Ascending aorta (tissue), 2 donors: Measurements from ENCODE around the gene LIN37. TPM values are rescaled to one million over a fixed set of nuclear protein-coding genes. Genes with fewer than 3 reads are reported as not detected.

Source experiments
- DNase-seq, 2 donors: peaks; one replicate each; pipeline ENCODE4 v3.0.0-alpha.2; 2019; ENCODE audit warnings: low spot score in 2 of 2
- H3K27ac ChIP-seq, 2 donors: fragments of 200-600 bp; sonication (generic); one replicate each; pipeline ENCODE4 v1.5.1; 2016 to 2017; ENCODE audit warnings: mild to moderate bottlenecking in 1 of 2
- H3K27me3 ChIP-seq: fragments of 200-600 bp; sonication (generic); one replicate; pipeline ENCODE4 v1.5.1; 2017
- H3K36me3 ChIP-seq, 2 donors: fragments of 200-600 bp; sonication (generic); one replicate each; pipeline ENCODE4 v1.5.1; 2016
- H3K4me1 ChIP-seq, 2 donors: fragments of 200-600 bp; sonication (generic); one replicate each; pipeline ENCODE4 v1.5.1; 2016 to 2017; ENCODE audit warnings: mild to moderate bottlenecking in 1 of 2
- H3K4me3 ChIP-seq, 2 donors: fragments of 200-600 bp; sonication (generic); one replicate each; pipeline ENCODE4 v1.5.1; 2016 to 2017; ENCODE audit warnings: mild to moderate bottlenecking in 1 of 2
- H3K9me3 ChIP-seq, 2 donors: fragments of 200-600 bp; sonication (generic); one replicate each; pipeline ENCODE4 v1.5.1; 2016
- CTCF ChIP-seq, 3 experiments: fragments of 200-600 bp in 2 of 3; fragments of 450-650 bp in 1 of 3; sonication (generic) in 2 of 3; IDR thresholded peaks; one replicate each; pipeline ENCODE4 v1.5.1; 2016 to 2019; ENCODE audit warnings: antibody characterized with exemption in 3 of 3, mild to moderate bottlenecking in 1 of 3, moderate library complexity in 1 of 3
- intact Hi-C: fragments of 100-400 bp; cut with DNase I; formaldehyde crosslinking; loops from one replicate; pipeline ENCODE4 v1.15.1; 2023
- total RNA-seq: library from RNA; depleted of rRNA; stranded (reverse); fragments of >200 nt; gene quantifications from one replicate; pipeline ENCODE4 v1.1.0, GENCODE V29; 2016

The LIN37 gene
- total RNA-seq, 1 donor from 2014 or later: 29.9 TPM

GRCh38 chr19:35789195-35789977, 41.0 kb downstream of the LIN37 start:
- Histone ChIP-seq H3K27ac (no peak overlapping the region), H3K36me3 (peaks cover 0 to 15% of the 10 kb centered on the region in 2 donors), H3K27me3 (no peaks in the 10 kb centered on the region), H3K4me3 (no peak overlapping the region), H3K9me3 (no peaks in the 10 kb centered on the region), H3K4me1 (no peaks in the 10 kb centered on the region)
- intact Hi-C loops: no loop called here
- DNase-seq: no peak
- no peak for TF ChIP-seq CTCF (IDR thresholded peaks at IDR 0.05)

GRCh38 chr19:35789978-35790944, 41.9 kb downstream of the LIN37 start:
- H3K9me3 ChIP-seq: no peaks in the 10 kb centered on the region
- H3K27me3 ChIP-seq: no peaks in the 10 kb centered on the region
- no peak overlapping the region for H3K27ac ChIP-seq
- no peak overlapping the region for H3K4me3 ChIP-seq
- intact Hi-C loops: no loop called here
- TF ChIP-seq CTCF (IDR thresholded peaks at IDR 0.05): no peak
- H3K36me3 ChIP-seq: peaks cover 0 to 8% of the 10 kb centered on the region in 2 donors
- DNase-seq: no peak
- H3K4me1 ChIP-seq: no peaks in the 10 kb centered on the region

GRCh38 chr19:35790981-35791813, 42.8 kb downstream of the LIN37 start:
- DNase-seq: peak in 1 of 2 donors; percentile 61
- H3K27me3 ChIP-seq: no peaks in the 10 kb centered on the region

GRCh38 chr19:35791814-35792279, 43.5 kb downstream of the LIN37 start:
- Histone ChIP-seq H3K27ac (no peak overlapping the region), H3K27me3 (no peaks in the 10 kb centered on the region), H3K9me3 (no peaks in the 10 kb centered on the region), H3K36me3 (peaks cover 0 to 5% of the 10 kb centered on the region in 2 donors), H3K4me1 (no peaks in the 10 kb centered on the region), H3K4me3 (no peak overlapping the region)
- no peak for TF ChIP-seq CTCF (IDR thresholded peaks at IDR 0.05)
- intact Hi-C loops: no loop called here
- no peak for DNase-seq

More at GRCh38 chr19:35790981-35791813, 42.8 kb downstream of the LIN37 start:
- intact Hi-C loops: no loop called here
- TF ChIP-seq CTCF (IDR thresholded peaks at IDR 0.05): no peak
- Histone ChIP-seq H3K27ac (no peak overlapping the region), H3K9me3 (no peaks in the 10 kb centered on the region), H3K4me3 (no peak overlapping the region), H3K36me3 (peaks cover 0 to 8% of the 10 kb centered on the region in 2 donors), H3K4me1 (no peaks in the 10 kb centered on the region)

- DNase-seq: no peak
- Histone ChIP-seq H3K27ac (no peak overlapping the region), H3K9me3 (no peaks in the 10 kb centered on the region), H3K27me3 (no peaks in the 10 kb centered on the region), H3K4me1 (no peaks in the 10 kb centered on the region), H3K36me3 (peaks cover 0 to under 1% of the 10 kb centered on the region in 2 donors), H3K4me3 (no peak overlapping the region)
- intact Hi-C loops: no loop called here
- TF ChIP-seq CTCF (IDR thresholded peaks at IDR 0.05): no peak
These were observed 43.9 kb downstream of the LIN37 start for GRCh38 chr19:35792312-35792711.
